ENCODE results near the gene CAPN9.

DNA sequence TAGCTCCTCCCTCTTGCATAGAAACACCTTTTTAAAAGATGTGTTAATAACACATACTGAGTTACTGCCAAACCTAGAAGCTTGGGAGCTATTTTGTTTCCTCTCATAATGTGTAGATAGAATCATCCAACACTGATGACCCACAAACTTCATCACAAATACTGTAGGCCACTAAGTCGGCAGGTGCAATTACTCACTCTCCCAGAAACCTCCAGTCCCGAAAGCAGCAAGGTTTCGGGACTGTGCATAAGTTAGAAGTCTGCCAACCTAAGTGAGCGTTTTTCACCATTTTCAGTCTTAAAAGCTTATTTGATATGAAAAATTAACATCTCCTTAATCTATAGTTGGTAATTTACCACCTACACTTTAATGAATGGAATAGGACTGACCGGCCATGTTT lies 89.2 kb downstream of the CAPN9 start:
- TF ChIP-seq GATA3 (IDR thresholded peaks at IDR 0.05; ENCODE audit: low read depth, low read length) (no peak), GATA2 (IDR thresholded peaks at IDR 0.05; ENCODE audit: low read depth, low read length) (no peak)
